ENCODE data around the gene PMEL. TPM values are rescaled to one million over a fixed set of nuclear protein-coding genes. Genes with fewer than 3 reads are reported as not detected.

Gene PMEL
- total RNA-seq, 4 donors from 2014 or later = 1.7 to 5.8 (median 3.0) TPM

DNA sequence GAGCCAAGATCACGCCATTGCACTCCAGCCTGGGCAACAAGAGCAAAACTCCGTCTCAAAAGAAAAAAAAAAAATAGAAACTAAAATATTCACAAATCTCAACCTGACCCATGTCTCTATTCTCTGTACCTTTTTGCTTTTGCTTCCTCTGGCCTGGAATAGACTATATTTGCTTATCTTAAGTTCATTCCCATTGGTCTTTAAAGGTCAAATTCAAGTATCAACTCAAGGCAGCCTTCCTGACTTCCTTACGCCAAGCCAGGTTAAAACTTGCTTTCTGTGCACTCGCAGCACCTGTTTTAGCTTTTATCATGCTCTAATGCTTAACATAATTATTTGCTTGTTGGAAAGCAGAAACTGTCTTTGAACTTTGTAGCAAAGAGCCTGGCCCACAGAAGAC, 52.9 kb downstream of the PMEL start:
- WGBS, 2 donors = 62 to 70% methylated on average over 4 of the region's 4 CpGs
- H3K27ac ChIP-seq = peak overlapping the region in 2 of 3 donors; percentile 5 to 10
- intact Hi-C loops (cut with DNase I) = no loop called here
- no peaks in the 10 kb centered on the region for H3K36me3 ChIP-seq
- H3K27me3 ChIP-seq = no peaks in the 10 kb centered on the region
- no peak overlapping the region for H3K4me3 ChIP-seq (replicated peaks in 1 of 3)
- peaks cover 7 to 26% of the 10 kb centered on the region in 2 donors for H3K4me1 ChIP-seq
- TF ChIP-seq, protein P1, sequence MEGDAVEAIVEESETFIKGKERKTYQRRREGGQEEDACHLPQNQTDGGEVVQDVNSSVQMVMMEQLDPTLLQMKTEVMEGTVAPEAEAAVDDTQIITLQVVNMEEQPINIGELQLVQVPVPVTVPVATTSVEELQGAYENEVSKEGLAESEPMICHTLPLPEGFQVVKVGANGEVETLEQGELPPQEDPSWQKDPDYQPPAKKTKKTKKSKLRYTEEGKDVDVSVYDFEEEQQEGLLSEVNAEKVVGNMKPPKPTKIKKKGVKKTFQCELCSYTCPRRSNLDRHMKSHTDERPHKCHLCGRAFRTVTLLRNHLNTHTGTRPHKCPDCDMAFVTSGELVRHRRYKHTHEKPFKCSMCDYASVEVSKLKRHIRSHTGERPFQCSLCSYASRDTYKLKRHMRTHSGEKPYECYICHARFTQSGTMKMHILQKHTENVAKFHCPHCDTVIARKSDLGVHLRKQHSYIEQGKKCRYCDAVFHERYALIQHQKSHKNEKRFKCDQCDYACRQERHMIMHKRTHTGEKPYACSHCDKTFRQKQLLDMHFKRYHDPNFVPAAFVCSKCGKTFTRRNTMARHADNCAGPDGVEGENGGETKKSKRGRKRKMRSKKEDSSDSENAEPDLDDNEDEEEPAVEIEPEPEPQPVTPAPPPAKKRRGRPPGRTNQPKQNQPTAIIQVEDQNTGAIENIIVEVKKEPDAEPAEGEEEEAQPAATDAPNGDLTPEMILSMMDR (IDR thresholded peaks at IDR 0.05) = no peak
- TF ChIP-seq POLR2A (IDR thresholded peaks at IDR 0.05) = no peak
- no peaks in the 10 kb centered on the region for H3K9me3 ChIP-seq
- no peak for DNase-seq

DNA sequence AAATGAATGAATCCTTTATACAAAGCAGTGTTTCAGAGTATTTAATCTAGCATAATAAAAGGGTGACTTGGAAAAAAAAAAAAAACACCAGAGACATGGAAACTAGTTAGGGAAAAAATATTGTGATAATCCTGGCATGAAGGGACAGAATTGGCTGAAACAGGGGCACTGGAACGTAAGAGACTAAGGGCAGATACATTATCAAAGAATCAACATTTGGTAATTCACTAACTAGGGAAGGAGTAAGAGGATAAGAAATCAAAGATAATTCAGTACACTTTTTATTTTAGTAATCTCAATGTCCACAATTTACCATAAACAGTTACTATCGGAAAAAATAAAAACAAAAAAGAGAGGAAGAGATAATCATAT, 56.3 kb downstream of the PMEL start:
- H3K27me3 ChIP-seq = no peaks in the 10 kb centered on the region
- H3K36me3 ChIP-seq = no peaks in the 10 kb centered on the region
- no peak for DNase-seq
- WGBS, 2 donors = 82 to 89% methylated on average over 2 of the region's 2 CpGs
- no peak overlapping the region for H3K27ac ChIP-seq
- no peaks in the 10 kb centered on the region for H3K9me3 ChIP-seq
- no peak for TF ChIP-seq POLR2A (IDR thresholded peaks at IDR 0.05)
- TF ChIP-seq, protein P1 (IDR thresholded peaks at IDR 0.05) = no peak
- no peak overlapping the region for H3K4me3 ChIP-seq (replicated peaks in 1 of 3)
- H3K4me1 ChIP-seq = peaks cover 5 to 15% of the 10 kb centered on the region in 2 donors
- intact Hi-C loops (cut with DNase I) = no loop called here

DNA sequence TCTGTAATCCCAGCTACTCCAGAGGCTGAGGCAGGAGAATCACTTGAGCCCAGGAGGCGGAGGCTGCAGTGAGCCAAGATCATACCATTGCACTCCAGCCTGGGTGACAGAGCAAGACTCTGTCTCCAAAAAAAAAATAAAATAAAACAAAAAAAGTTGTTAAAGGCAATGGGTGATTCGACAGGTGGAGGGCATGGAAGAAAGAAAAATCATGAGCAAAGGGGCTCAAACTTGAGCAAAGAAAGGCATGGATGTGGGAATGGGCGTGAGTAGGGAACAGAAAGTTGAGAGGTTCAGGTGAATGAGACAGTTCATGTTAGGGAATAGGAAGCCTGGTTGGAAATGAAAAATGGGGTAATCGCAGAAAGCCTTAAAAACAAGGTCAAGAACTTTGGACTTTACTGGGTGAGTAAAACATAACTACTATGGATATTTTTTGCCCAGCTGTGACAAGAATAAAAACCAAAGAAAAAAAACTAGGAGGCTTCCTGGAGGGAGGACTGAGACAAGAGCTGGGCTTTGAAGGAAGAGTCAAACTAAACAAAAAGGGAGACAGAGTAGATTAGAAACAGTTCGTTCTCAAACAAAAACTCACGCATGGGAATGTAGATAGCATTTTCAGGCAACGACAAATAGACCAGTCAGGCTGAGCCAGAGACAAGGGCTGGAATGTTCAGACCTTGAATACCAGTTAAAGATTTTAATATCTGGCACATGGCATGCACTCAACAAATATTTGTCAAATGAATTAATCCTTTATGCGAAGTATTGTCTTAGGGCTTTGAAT, 56.9 kb downstream of the PMEL start:
- DNase-seq = no peak
- WGBS, 2 donors = 79 to 80% methylated on average over 8 of the region's 8 CpGs
- Histone ChIP-seq H3K27ac (no peak overlapping the region), H3K9me3 (no peaks in the 10 kb centered on the region), H3K4me3 (replicated peaks in 1 of 3) (no peak overlapping the region), H3K4me1 (peaks cover 0 to 14% of the 10 kb centered on the region in 2 donors), H3K36me3 (no peaks in the 10 kb centered on the region), H3K27me3 (no peaks in the 10 kb centered on the region)
- TF ChIP-seq, protein P1 (IDR thresholded peaks at IDR 0.05) = no peak
- TF ChIP-seq POLR2A (IDR thresholded peaks at IDR 0.05) = no peak
- intact Hi-C loops (cut with DNase I) = no loop called here

DNA sequence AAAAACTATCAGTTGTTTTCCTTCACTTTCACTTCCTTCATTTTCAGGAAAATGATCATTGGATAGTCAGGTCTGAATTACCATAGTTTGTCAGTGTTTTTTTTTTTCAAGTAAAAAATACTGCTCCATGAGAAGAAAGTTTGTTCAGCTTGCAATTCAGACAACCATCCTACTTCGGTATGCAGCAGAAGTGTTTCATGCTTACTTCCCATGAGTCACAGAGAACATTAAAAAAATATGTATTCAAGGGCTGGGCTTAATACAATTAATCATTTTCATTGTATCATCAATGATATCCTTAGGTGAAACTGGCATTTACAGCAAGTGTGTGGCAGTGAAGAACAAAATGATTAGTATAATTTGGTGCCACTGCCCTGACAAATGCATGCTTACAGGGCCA, 59.8 kb downstream of the PMEL start:
- 48 to 59% methylated on average over 1 of the region's 1 CpG for WGBS, 2 donors
- DNase-seq = no peak
- peaks cover 6 to 17% of the 10 kb centered on the region in 2 donors for H3K36me3 ChIP-seq
- no peak overlapping the region for H3K27ac ChIP-seq
- intact Hi-C loops (cut with DNase I) = no loop called here
- no peaks in the 10 kb centered on the region for H3K27me3 ChIP-seq
- no peaks in the 10 kb centered on the region for H3K9me3 ChIP-seq
- H3K4me1 ChIP-seq = no peaks in the 10 kb centered on the region
- H3K4me3 ChIP-seq (replicated peaks in 1 of 3) = no peak overlapping the region
- no peak for TF ChIP-seq POLR2A (IDR thresholded peaks at IDR 0.05)
- TF ChIP-seq, protein P1 (IDR thresholded peaks at IDR 0.05) = no peak

Other genes with a start within 250 kb of the PMEL start
- 100 to 1,000 TPM; 117 to 440 (median 246) TPM for gene BLOC1S1, start 250.0 kb downstream of the PMEL start, total RNA-seq
- 1 to 10 TPM in 3 of 4 donors, under 1 TPM in 1; 0.94 to 9.7 (median 6.8) TPM for gene RDH5, start 245.6 kb downstream of the PMEL start, total RNA-seq
- 1,000 to 10,000 TPM in 3 of 4 donors, 100 to 1,000 TPM in 1; 683 to 1,145 (median 1,122) TPM for gene CD63, start 237.0 kb downstream of the PMEL start, total RNA-seq
- gene GDF11, start 222.9 kb downstream of the PMEL start, total RNA-seq = 1 to 10 TPM; 4.8 to 7.5 (median 6.7) TPM
- gene SARNP, start 148.3 kb downstream of the PMEL start, total RNA-seq = 10 to 100 TPM; 33.6 to 61.0 (median 52.3) TPM
- gene ORMDL2, start 148.0 kb downstream of the PMEL start, total RNA-seq = 10 to 100 TPM; 17.7 to 39.2 (median 23.4) TPM
- gene DNAJC14, start 136.5 kb downstream of the PMEL start, total RNA-seq = 10 to 100 TPM; 39.6 to 49.0 (median 45.1) TPM
- gene MMP19, start 123.1 kb downstream of the PMEL start, total RNA-seq = 1 to 10 TPM; 2.3 to 4.2 (median 3.4) TPM
- 10 to 100 TPM; 28.6 to 48.2 (median 43.7) TPM for gene PYM1, start 38.1 kb downstream of the PMEL start, total RNA-seq
- gene DGKA, start 34.9 kb downstream of the PMEL start, total RNA-seq = 10 to 100 TPM; 20.6 to 55.9 (median 28.7) TPM
- 10 to 100 TPM; 13.9 to 17.2 (median 15.8) TPM for gene CDK2, start 788 bp upstream of the PMEL start, total RNA-seq
- gene RAB5B, start 8.0 kb upstream of the PMEL start, total RNA-seq = 100 to 1,000 TPM; 104 to 119 (median 107) TPM
- gene SUOX, start 31.2 kb upstream of the PMEL start, total RNA-seq = 10 to 100 TPM; 18.7 to 36.8 (median 36.2) TPM
- gene IKZF4, start 55.0 kb upstream of the PMEL start, total RNA-seq = 10 to 100 TPM in 2 of 4 donors, 1 to 10 TPM in 2; 4.2 to 10.9 (median 9.4) TPM
- gene RPS26, start 75.9 kb upstream of the PMEL start, total RNA-seq = 1,000 to 10,000 TPM in 1 of 4 donors, 100 to 1,000 TPM in 2, 10 to 100 TPM in 1; 81.4 to 1,193 (median 632) TPM
- gene ERBB3, start 114.1 kb upstream of the PMEL start, total RNA-seq = 10 to 100 TPM; 14.7 to 30.0 (median 20.4) TPM
- 100 to 1,000 TPM in 3 of 4 donors, 10 to 100 TPM in 1; 94.0 to 142 (median 122) TPM for gene PA2G4, start 138.5 kb upstream of the PMEL start, total RNA-seq
- gene RPL41, start 150.6 kb upstream of the PMEL start, total RNA-seq = 1,000 to 10,000 TPM; 1,344 to 2,817 (median 2,330) TPM
- gene ZC3H10, start 152.2 kb upstream of the PMEL start, total RNA-seq = 1 to 10 TPM; 4.7 to 7.7 (median 5.6) TPM
- 10 to 100 TPM; 60.6 to 84.7 (median 68.7) TPM for gene ESYT1, start 162.2 kb upstream of the PMEL start, total RNA-seq
- gene MYL6B, start 186.5 kb upstream of the PMEL start, total RNA-seq = 100 to 1,000 TPM in 1 of 4 donors, 10 to 100 TPM in 3; 33.4 to 115 (median 48.1) TPM
- 1,000 to 10,000 TPM; 1,110 to 2,359 (median 1,915) TPM for gene MYL6, start 192.3 kb upstream of the PMEL start, total RNA-seq
- 100 to 1,000 TPM in 1 of 4 donors, 10 to 100 TPM in 3; 76.5 to 101 (median 83.0) TPM for gene SMARCC2, start 223.4 kb upstream of the PMEL start, total RNA-seq

All from thyroid gland (tissue), 4 donors.